CD4-positive, alpha-beta T cell (primary cell): Measurements from ENCODE around the gene STAMBP. TPM values are rescaled to one million over a fixed set of nuclear protein-coding genes. Genes with fewer than 3 reads are reported as not detected.
A peak's percentile ranks its signal among the peaks of the same experiment; 100 is the strongest.

Experiments used
- ATAC-seq: fragments of 200-7000 bp; cut with Tn5 transposase; one replicate; pipeline ENCODE4 v1.10.0; 2022; ENCODE audit warnings: mild to moderate bottlenecking; ENCODE audit not compliant: poor library complexity
- CTCF ChIA-PET: fragments of 350-600 bp; sonication (Branson Sonifier 250); formaldehyde crosslinking; loops from one replicate; lab custom pipeline; 2021; ENCODE audit warnings: antibody characterized with exemption, inconsistent platforms; lab: Charles Lee
- POLR2A ChIA-PET: fragments of 350-600 bp; sonication (Branson Sonifier 250); formaldehyde crosslinking; loops from one replicate; lab custom pipeline; 2021; ENCODE audit warnings: antibody characterized with exemption, inconsistent platforms; lab: Charles Lee
- DNase-seq, 14 experiments: peaks; one replicate each; pipeline ENCODE4 v3.0.0-alpha.2; 2013 to 2020; ENCODE audit warnings: mixed read lengths in 2 of 14
- H3K27ac ChIP-seq, 2 donors: one replicate each; pipeline versions ENCODE4 v1.5.1 to v1.7.0; 2013; ENCODE audit warnings: low read length in 2 of 2, low read depth in 1 of 2, mild to moderate bottlenecking in 1 of 2
- H3K27me3 ChIP-seq, 2 experiments: 1 replicate in 1 of 2; 2 replicates in 1 of 2; pipeline versions ENCODE4 v1.6.1 to v1.7.0; 2013; ENCODE audit warnings: low read length in 2 of 2, control low read depth in 1 of 2, mild to moderate bottlenecking in 1 of 2, moderate library complexity in 1 of 2; ENCODE audit not compliant: insufficient read depth in 2 of 2, control insufficient read depth in 1 of 2
- H3K36me3 ChIP-seq: one replicate; pipeline ENCODE4 v1.6.1; 2013; ENCODE audit warnings: low read length, control low read depth; ENCODE audit not compliant: insufficient read depth
- H3K4me1 ChIP-seq: one replicate; pipeline ENCODE4 v1.6.1; 2013; ENCODE audit warnings: low read length, control low read depth; ENCODE audit not compliant: insufficient read depth
- H3K4me3 ChIP-seq: one replicate; pipeline ENCODE4 v1.5.1; 2013; ENCODE audit warnings: mild to moderate bottlenecking, low read length, moderate library complexity
- H3K9me3 ChIP-seq, 2 experiments: 1 replicate in 1 of 2; 2 replicates in 1 of 2; pipeline versions ENCODE4 v1.6.1 to v1.7.0; 2013; ENCODE audit warnings: low read length in 2 of 2, mild to moderate bottlenecking in 2 of 2, control low read depth in 1 of 2, moderate library complexity in 1 of 2; ENCODE audit not compliant: control insufficient read depth in 1 of 2, insufficient read depth in 1 of 2
- H3K27ac Mint-ChIP-seq: one replicate; pipeline ENCODE4 v1.8.0; 2020; ENCODE audit warnings: mixed read lengths
- H3K27me3 Mint-ChIP-seq: one replicate; pipeline ENCODE4 v1.8.0; 2021; ENCODE audit warnings: mixed read lengths
- H3K36me3 Mint-ChIP-seq: one replicate; pipeline ENCODE4 v1.8.0; 2021; ENCODE audit warnings: low read depth, mixed read lengths
- H3K4me1 Mint-ChIP-seq: one replicate; pipeline ENCODE4 v1.8.0; 2021; ENCODE audit warnings: low read depth, mixed read lengths
- H3K4me3 Mint-ChIP-seq: one replicate; pipeline ENCODE4 v1.8.0; 2020; ENCODE audit warnings: mild to moderate bottlenecking, mixed read lengths
- H3K9me3 Mint-ChIP-seq: one replicate; pipeline ENCODE4 v1.8.0; 2020; ENCODE audit warnings: mixed read lengths
- intact Hi-C, 2 experiments: fragments of 100-400 bp; cut with DNase I in 1 of 2; cut with micrococcal nuclease in 1 of 2; formaldehyde crosslinking; loops; one replicate each; pipeline versions ENCODE4 v1.15.1 to v1.9.0; 2023 to 2025; cut with DNase I, micrococcal nuclease
- polyA plus RNA-seq, 2 donors: library from polyadenylated mRNA; unstranded; fragments of 120-200 nt; gene quantifications; one replicate each; pipeline ENCODE4 v1.2.1, GENCODE V29; 2013
- total RNA-seq, 174 experiments: library from RNA in 2 of 174; stranded (reverse) in 2 of 174; gene quantifications; one replicate each; pipeline ENCODE4 v1.2.3 and lab custom pipeline; 2021 to 2026
- TF ChIP-seq, protein P1 (sequence below): fragments of 200-600 bp; IDR thresholded peaks from one replicate; pipeline ENCODE4 v1.8.0; 2022; ENCODE audit warnings: antibody characterized with exemption, mild to moderate bottlenecking

The STAMBP gene
- total RNA-seq (10 to 100 TPM; 11.3 to 13.8 TPM), total RNA-seq (lab: John Stamatoyannopoulos, UW) (20.4 to 112 (median 55.0) reads per million in 172 experiments)
- 31.2 TPM for polyA plus RNA-seq (2013, experiment 1 of 2)
- polyA plus RNA-seq (2013, experiment 2 of 2), result 38.9 TPM

DNA sequence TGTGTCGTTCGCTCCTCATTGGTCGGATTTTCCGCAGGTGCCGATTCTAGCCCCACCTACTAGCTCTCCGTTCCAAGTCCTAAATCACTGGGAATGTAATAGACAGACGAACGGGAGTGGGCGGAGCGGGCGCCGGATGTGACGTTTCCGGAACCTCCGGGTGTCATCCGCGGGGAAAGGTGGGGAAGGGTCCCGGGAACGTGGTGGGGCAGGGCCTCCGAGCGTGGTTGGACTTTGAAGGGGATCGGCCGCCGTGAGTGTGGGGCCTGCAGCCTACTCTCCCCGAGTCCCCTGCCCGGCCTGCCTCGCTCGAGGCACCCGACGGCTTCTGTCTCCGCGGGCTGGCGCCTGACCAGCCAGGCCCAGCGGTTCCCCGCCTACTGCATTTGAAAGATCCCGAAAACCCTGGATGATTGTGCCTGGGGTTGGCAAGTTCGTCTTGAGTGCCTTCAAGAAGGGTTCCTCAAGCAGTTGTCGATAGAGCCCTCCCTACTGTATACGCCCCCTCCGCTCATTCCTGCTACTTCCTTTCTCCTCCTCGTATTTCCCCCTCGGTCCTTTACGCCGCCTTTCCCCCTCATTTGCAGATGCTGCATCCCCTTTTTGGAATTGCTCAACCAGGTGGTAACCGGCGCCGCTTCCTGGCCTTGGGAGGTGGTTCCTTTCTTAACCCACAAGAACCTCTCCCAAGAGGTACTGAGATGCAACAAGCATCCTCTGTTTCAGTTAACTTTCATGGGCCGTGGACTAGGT, at the start of gene STAMBP:
TSS of gene STAMBP (plus strand) at position 144 of the 753 bp plus-strand sequence. CDS start 1,896 bp downstream, outside the sequence.
- no peaks in the 10 kb centered on the region for H3K9me3 ChIP-seq
- H3K4me1 Mint-ChIP-seq, result peaks cover 60% of the 10 kb centered on the region
- DNase-seq (peak; percentile 78 to 97 (median 88)), ATAC-seq (peak; percentile 90)
- no peaks in the 10 kb centered on the region for H3K9me3 Mint-ChIP-seq
- H3K4me3 Mint-ChIP-seq, result peak within 1 kb of the TSS; percentile 98
- intact Hi-C loops, result loop anchor here (1.0 to 10.0 kb wide), 11 partner anchors 49 to 826 kb away; partner anchors contain the start of genes BOLA3 (in 2 of the 2), DGUOK (in 2 of the 2), TET3 (in 2 of the 2) and DUSP11 (in 1 of the 2)
- H3K36me3 Mint-ChIP-seq, result peaks cover 47% of the 10 kb centered on the region
- peaks cover 25% of the 10 kb centered on the region for H3K4me1 ChIP-seq
- peaks cover 21% of the 10 kb centered on the region for H3K36me3 ChIP-seq
- no peaks in the 10 kb centered on the region for H3K27me3 ChIP-seq
- TF ChIP-seq, protein P1, sequence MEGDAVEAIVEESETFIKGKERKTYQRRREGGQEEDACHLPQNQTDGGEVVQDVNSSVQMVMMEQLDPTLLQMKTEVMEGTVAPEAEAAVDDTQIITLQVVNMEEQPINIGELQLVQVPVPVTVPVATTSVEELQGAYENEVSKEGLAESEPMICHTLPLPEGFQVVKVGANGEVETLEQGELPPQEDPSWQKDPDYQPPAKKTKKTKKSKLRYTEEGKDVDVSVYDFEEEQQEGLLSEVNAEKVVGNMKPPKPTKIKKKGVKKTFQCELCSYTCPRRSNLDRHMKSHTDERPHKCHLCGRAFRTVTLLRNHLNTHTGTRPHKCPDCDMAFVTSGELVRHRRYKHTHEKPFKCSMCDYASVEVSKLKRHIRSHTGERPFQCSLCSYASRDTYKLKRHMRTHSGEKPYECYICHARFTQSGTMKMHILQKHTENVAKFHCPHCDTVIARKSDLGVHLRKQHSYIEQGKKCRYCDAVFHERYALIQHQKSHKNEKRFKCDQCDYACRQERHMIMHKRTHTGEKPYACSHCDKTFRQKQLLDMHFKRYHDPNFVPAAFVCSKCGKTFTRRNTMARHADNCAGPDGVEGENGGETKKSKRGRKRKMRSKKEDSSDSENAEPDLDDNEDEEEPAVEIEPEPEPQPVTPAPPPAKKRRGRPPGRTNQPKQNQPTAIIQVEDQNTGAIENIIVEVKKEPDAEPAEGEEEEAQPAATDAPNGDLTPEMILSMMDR, result no peak
- POLR2A ChIA-PET, result interaction anchor here (0.7 to 1.5 kb wide), 20 partner anchors 10 to 672 kb away, joined by 3 to 27 read pairs (median 4); partner anchors contain the start of genes BOLA3, CCDC142, DUSP11 and MOB1A
- no peaks in the 10 kb centered on the region for H3K27me3 Mint-ChIP-seq
- peak within 1 kb of the TSS; percentile 95 for H3K27ac Mint-ChIP-seq
- peak within 1 kb of the TSS; percentile 83 for H3K4me3 ChIP-seq
- CTCF ChIA-PET, result interaction anchor here (0.9 to 1.5 kb wide), 8 partner anchors 48 to 563 kb away, joined by 3 to 7 read pairs (median 4); partner anchors contain the start of genes BOLA3, MOB1A and MTHFD2
- H3K27ac ChIP-seq, result peak within 1 kb of the TSS; percentile 90 to 97

GRCh38 chr2:73779467-73780236, 49.1 kb upstream of the STAMBP start, which contains the start of gene DUSP11:
Gene DUSP11, minus strand, starts transcription at chr2:73780103. Its CDS starts 129 bp downstream, at chr2:73779974.
- TF ChIP-seq, protein P1, result peak; percentile 90
- ChIA-PET POLR2A (interaction anchor here (0.7 to 1.0 kb wide), 4 partner anchors 41 to 399 kb away, joined by 3 to 13 read pairs (median 4); partner anchors contain the start of genes MOB1A, STAMBP and TPRKB), CTCF (interaction anchor here (0.6 to 1.0 kb wide), 3 partner anchors 43 to 692 kb away, joined by 3 to 4 read pairs (median 3); partner anchors contain the start of gene TPRKB)
- DNase-seq, result peak; percentile 93 to 98 (median 96)
- Mint-ChIP-seq H3K4me3 (peak within 1 kb of the TSS; percentile 99), H3K36me3 (peaks cover 46% of the 10 kb centered on the region), H3K27me3 (peaks cover 11% of the 10 kb centered on the region), H3K4me1 (peaks cover 45% of the 10 kb centered on the region), H3K9me3 (no peaks in the 10 kb centered on the region), H3K27ac (peak within 1 kb of the TSS; percentile 97)
- no peaks in the 10 kb centered on the region for H3K9me3 ChIP-seq
- H3K4me1 ChIP-seq, result peaks cover 14% of the 10 kb centered on the region
- ATAC-seq, result peak; percentile 99
- peak within 1 kb of the TSS; percentile 85 to 91 for H3K27ac ChIP-seq
- peak within 1 kb of the TSS; percentile 95 for H3K4me3 ChIP-seq
- no peaks in the 10 kb centered on the region for H3K27me3 ChIP-seq
- H3K36me3 ChIP-seq, result peaks cover 30% of the 10 kb centered on the region
- intact Hi-C loops, result loop anchor here (1.0 to 10.0 kb wide), 4 partner anchors 42 to 395 kb away; partner anchors contain the start of genes ALMS1 (in 1 of the 2), STAMBP (in 1 of the 2) and TPRKB (in 1 of the 2)
